Body of pancreas (tissue), 4 donors: Measurements from ENCODE around the gene DGCR8.

Source experiments
- POLR2A ChIP-seq, 3 donors: fragments of 450-650 bp; IDR thresholded peaks; one replicate each; pipeline ENCODE4 v1.6.1; 2016; ENCODE audit warnings: antibody characterized with exemption in 3 of 3, mild to moderate bottlenecking in 2 of 3
- TF ChIP-seq, protein P1 (sequence below), 7 experiments: fragments of 450-650 bp in 4 of 7; fragments of 200-600 bp in 3 of 7; sonication (generic) in 3 of 7; IDR thresholded peaks; one replicate each; pipeline ENCODE4 v1.5.1; 2016 to 2019; ENCODE audit warnings: antibody characterized with exemption in 7 of 7

DNA sequence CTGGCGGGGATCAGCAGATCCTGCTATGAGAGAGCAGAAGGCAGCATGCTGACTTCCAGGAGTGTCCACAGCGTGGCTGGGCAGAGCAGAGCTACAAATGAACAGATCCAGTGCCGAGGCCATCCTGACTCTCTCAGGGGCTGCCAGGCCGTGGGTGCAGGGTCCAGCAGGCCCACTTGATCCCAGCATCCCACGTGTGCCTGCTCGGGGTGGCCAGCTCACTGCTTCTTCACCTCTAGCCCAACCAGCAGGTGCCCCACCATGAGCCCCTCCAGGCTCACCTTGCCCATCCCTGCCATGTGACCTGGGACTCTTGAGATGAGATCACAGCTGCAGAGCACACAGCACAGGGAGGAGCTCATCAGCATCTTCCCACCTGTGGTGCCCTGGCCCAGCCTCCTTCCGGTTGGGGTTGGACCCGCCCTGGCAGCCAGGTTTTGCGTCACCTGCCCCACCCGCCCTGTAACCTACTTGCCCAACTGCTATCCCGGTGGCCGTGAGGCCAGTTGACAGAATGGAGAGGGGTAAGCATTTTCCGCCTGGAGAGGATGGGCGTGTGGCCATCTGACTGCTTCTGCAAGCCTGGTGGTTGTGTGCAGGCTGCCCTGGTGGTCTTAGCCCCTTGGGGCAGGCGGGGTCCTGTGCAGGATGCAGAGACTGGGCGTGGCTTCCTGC lies 48.2 kb upstream of the DGCR8 start:
- TF ChIP-seq, protein P1, sequence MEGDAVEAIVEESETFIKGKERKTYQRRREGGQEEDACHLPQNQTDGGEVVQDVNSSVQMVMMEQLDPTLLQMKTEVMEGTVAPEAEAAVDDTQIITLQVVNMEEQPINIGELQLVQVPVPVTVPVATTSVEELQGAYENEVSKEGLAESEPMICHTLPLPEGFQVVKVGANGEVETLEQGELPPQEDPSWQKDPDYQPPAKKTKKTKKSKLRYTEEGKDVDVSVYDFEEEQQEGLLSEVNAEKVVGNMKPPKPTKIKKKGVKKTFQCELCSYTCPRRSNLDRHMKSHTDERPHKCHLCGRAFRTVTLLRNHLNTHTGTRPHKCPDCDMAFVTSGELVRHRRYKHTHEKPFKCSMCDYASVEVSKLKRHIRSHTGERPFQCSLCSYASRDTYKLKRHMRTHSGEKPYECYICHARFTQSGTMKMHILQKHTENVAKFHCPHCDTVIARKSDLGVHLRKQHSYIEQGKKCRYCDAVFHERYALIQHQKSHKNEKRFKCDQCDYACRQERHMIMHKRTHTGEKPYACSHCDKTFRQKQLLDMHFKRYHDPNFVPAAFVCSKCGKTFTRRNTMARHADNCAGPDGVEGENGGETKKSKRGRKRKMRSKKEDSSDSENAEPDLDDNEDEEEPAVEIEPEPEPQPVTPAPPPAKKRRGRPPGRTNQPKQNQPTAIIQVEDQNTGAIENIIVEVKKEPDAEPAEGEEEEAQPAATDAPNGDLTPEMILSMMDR (IDR thresholded peaks at IDR 0.05) = no peak
- no peak for TF ChIP-seq POLR2A (IDR thresholded peaks at IDR 0.05)
